ENCODE results near the gene NEXMIF. TPM values are rescaled to one million over a fixed set of nuclear protein-coding genes. Genes with fewer than 3 reads are reported as not detected.

NEXMIF gene
- total RNA-seq, 4 donors from 2014 or later = 0.09 to 1.5 (median 0.32) TPM

DNA sequence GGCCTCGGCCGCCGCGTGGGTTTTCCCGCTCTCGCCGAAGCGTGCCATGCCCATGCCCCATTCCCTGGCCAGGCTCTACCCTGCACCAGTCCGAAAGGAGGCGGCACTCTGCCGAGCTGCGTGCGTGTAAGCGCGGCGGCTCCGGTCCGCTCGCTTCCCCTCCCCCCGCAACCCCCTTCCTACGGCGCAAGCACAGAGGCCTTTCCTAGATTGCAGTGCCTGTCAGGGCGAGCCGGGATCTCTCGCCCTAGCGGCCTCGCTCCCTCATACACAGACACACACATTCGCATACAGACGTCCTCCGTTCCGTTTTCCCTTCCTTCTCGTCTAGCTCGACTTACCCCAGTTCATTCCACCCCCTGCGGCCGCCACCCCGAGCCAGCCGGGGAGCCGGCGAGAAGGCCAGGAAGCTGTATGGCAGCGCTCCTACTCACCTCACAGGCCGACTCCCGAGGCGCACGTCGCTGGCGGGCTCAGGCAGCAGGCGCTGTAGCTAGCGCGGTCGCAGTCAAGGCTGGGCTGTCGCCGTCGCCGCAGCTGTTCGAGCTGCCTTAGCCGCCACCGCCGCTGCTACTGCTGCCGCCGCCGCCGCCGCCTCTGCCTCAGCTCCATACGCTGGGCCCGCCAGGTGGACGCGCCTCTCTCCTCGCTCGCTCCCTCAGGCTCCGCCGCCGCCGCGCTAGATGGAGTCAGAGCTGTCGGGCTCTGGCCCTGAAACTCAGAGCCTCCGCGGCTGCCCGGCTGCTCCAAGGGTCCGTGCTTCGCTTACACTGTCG is 615 bp downstream of the NEXMIF start:
- TF ChIP-seq POLR2A (IDR thresholded peaks at IDR 0.05) = no peak
- TF ChIP-seq, protein P1, sequence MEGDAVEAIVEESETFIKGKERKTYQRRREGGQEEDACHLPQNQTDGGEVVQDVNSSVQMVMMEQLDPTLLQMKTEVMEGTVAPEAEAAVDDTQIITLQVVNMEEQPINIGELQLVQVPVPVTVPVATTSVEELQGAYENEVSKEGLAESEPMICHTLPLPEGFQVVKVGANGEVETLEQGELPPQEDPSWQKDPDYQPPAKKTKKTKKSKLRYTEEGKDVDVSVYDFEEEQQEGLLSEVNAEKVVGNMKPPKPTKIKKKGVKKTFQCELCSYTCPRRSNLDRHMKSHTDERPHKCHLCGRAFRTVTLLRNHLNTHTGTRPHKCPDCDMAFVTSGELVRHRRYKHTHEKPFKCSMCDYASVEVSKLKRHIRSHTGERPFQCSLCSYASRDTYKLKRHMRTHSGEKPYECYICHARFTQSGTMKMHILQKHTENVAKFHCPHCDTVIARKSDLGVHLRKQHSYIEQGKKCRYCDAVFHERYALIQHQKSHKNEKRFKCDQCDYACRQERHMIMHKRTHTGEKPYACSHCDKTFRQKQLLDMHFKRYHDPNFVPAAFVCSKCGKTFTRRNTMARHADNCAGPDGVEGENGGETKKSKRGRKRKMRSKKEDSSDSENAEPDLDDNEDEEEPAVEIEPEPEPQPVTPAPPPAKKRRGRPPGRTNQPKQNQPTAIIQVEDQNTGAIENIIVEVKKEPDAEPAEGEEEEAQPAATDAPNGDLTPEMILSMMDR (IDR thresholded peaks at IDR 0.05) = no peak
- no peak for DNase-seq
- Histone ChIP-seq H3K27me3 (peaks cover 0 to 7% (median 0%) of the 10 kb centered on the region in 4 donors), H3K4me3 (peak overlapping the region; percentile 35 to 65 (median 50)), H3K27ac (peak overlapping the region; percentile 19 to 77 (median 67)), H3K9me3 (no peaks in the 10 kb centered on the region), H3K36me3 (no peaks in the 10 kb centered on the region), H3K4me1 (peaks cover 0 to 13% (median 0%) of the 10 kb centered on the region in 3 donors)
- WGBS, 2 donors = 6 to 7% methylated on average over 3 to 11 of the region's 81 CpGs
- intact Hi-C loops (cut with DNase I) = no loop called here

- no peak for DNase-seq
- Histone ChIP-seq H3K36me3 (no peaks in the 10 kb centered on the region), H3K27me3 (peaks cover 0 to 7% (median 0%) of the 10 kb centered on the region in 4 donors), H3K4me3 (peak overlapping the region; percentile 35 to 65 (median 50)), H3K27ac (peak overlapping the region in 3 of 4 donors; percentile 59 to 77 (median 75)), H3K4me1 (peaks cover 0 to 13% (median 0%) of the 10 kb centered on the region in 3 donors), H3K9me3 (no peaks in the 10 kb centered on the region)
- intact Hi-C loops (cut with DNase I) = no loop called here
- WGBS, 2 donors = 20 to 54% methylated on average over 1 to 20 of the region's 51 CpGs
- TF ChIP-seq POLR2A (IDR thresholded peaks at IDR 0.05) = no peak
- TF ChIP-seq, protein P1 (IDR thresholded peaks at IDR 0.05) = no peak
These were observed 1.3 kb downstream of the NEXMIF start for GRCh38 chrX:74923942-74924448.

GRCh38 chrX:74922922-74923543 is 2.2 kb downstream of the NEXMIF start:
- intact Hi-C loops (cut with DNase I) = no loop called here
- WGBS, 2 donors = 60 to 75% methylated on average over 6 of the region's 6 CpGs
- no peaks in the 10 kb centered on the region for H3K36me3 ChIP-seq
- peak overlapping the region in 1 of 4 donors; percentile 47 for H3K4me3 ChIP-seq
- H3K9me3 ChIP-seq = no peaks in the 10 kb centered on the region
- TF ChIP-seq, protein P1 (IDR thresholded peaks at IDR 0.05) = no peak
- TF ChIP-seq POLR2A (IDR thresholded peaks at IDR 0.05) = no peak
- H3K4me1 ChIP-seq = peaks cover 0 to 13% (median 0%) of the 10 kb centered on the region in 3 donors
- DNase-seq = no peak
- H3K27ac ChIP-seq = no peak overlapping the region
- H3K27me3 ChIP-seq = peaks cover 0 to 7% (median 0%) of the 10 kb centered on the region in 4 donors

DNA sequence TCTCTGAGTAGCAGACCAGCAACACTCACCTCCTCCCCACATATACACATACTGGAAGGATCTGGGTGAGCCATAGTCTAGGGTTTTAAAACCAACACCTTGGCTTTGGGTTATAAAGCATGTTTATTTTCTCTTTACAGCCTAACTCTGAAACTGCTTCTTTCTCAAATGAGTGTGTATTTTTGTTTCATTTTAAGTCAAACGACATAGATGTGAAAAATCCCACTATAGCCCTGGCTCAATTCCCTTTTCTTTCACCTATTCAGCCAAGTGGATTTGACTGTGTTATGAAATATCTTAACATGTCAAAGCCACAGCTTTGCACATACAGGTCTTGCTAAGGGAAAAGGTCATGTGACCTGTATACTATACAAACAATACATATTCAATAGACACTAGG is 13.8 kb downstream of the NEXMIF start:
- no peaks in the 10 kb centered on the region for H3K4me1 ChIP-seq
- H3K4me3 ChIP-seq = no peak overlapping the region
- H3K9me3 ChIP-seq = no peaks in the 10 kb centered on the region
- intact Hi-C loops (cut with DNase I) = no loop called here
- no peak overlapping the region for H3K27ac ChIP-seq
- 8 to 33% methylated on average over 1 of the region's 1 CpG for WGBS, 2 donors
- no peak for TF ChIP-seq POLR2A (IDR thresholded peaks at IDR 0.05)
- TF ChIP-seq, protein P1 (IDR thresholded peaks at IDR 0.05) = no peak
- no peaks in the 10 kb centered on the region for H3K36me3 ChIP-seq
- DNase-seq = no peak
- H3K27me3 ChIP-seq = no peaks in the 10 kb centered on the region

GRCh38 chrX:74906417-74906816 is 18.8 kb downstream of the NEXMIF start:
- Histone ChIP-seq H3K36me3 (no peaks in the 10 kb centered on the region), H3K4me1 (peaks cover 0 to 7% (median 0%) of the 10 kb centered on the region in 3 donors), H3K9me3 (no peaks in the 10 kb centered on the region), H3K4me3 (no peak overlapping the region), H3K27ac (no peak overlapping the region), H3K27me3 (no peaks in the 10 kb centered on the region)
- no peak for DNase-seq
- TF ChIP-seq POLR2A (IDR thresholded peaks at IDR 0.05) = no peak
- TF ChIP-seq, protein P1 (IDR thresholded peaks at IDR 0.05) = no peak
- intact Hi-C loops (cut with DNase I) = no loop called here
- 71 to 83% methylated on average over 3 of the region's 3 CpGs for WGBS, 2 donors

All from esophagus squamous epithelium (tissue), 5 donors.